SW480 (cell line): ENCODE measurements around the gene TRIM15.
A peak's percentile ranks its signal among the peaks of the same experiment; 100 is the strongest.
"Not testable (repeated sequence)": the region's sequence is repeated elsewhere in the genome, so short reads cannot be mapped to it uniquely, and the experiment has no call there.

Source experiments
- DNase-seq: peaks from one replicate; pipeline ENCODE4 v3.0.0-alpha.2; 2016; ENCODE audit warnings: low spot score

Gene TRIM15

DNA sequence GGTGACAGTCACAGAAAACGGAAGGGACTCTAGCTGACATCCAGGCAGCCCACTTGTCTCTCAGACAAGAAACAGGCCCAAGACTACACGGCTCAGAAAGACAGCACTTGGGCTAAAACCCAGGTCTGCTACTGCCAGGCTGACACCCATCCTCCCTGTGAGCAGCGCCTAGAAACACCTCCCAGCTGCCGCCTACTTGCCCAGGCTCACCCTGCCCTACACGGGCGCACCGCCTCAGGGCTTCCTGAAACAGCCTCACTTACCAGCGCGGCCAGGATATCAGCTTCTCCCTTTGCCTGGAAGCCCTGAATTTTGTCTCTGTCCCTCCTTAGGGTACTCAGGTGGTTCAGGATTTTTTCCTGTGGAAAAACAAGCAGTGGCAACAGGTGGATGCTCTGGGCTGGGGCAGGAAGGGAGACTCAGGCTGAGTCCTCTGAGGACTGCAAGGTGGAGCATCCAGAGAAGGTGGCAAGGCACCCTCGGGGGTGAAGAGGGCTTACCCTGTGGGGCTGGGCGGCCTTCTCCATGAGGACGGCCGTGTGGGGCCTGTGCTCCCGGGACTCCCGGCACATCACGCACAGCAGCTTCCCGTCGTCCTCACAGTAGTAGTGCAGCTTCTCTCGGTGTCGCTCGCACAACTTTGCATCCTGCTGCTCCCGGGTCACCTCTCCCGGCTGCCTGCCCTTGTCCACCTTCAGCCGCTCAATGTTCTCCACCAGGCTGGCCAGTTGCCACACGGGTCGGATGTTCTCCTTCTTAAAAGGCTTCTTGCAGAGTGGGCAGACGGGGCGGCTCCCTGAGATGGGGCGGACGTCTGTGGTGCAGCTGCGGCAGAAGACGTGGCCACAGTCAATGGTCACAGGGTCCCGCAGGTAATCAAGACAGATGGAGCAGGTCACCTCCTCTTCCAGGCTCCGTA is 35.1 kb downstream of the TRIM15 start:
- no peak for DNase-seq

- no peak for DNase-seq
These were observed 37.4 kb downstream of the TRIM15 start for GRCh38 chr6:30200551-30201281.

DNA sequence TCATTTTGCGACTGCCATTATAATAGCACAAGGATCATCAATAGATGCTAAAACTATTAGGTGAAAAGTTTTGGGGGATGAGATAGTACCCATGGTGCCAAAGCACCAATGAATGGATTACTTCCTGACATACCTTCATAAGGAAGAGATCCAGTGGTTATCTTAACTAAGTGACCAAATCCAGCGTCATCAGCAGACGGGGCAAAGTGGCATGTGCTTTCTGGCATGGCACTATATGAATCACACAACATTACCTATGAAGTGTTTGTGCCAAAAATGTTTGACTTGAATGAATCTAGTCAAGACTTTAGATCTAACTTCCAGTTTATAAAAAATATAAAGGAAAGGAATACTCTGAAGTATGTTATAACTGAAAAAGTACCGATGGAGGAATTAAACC is 39.0 kb downstream of the TRIM15 start:
- no peak for DNase-seq

DNA sequence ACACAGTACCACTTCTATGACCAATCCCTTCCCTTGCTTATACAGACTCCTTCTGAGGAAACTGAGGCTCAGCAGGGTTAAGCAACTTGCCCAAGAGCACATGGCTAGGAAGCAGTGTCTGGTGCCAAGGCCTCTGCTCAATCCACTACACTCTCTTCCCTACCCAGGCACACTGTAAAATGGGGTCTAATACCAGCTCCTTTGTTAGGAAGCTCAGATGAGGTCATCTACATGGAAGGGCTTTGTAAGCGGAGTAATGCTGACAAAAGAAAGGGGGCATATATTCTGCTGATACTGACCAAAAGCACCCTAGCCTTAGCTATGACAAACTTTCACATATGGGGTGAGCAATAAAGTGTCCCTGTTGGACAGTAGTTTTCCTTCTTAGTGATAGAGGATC is 40.8 kb downstream of the TRIM15 start:
- no peak for DNase-seq

- no peak for DNase-seq
These were observed 42.8 kb downstream of the TRIM15 start for GRCh38 chr6:30206152-30206551.

- DNase-seq: peak; percentile 41
These were observed 43.7 kb downstream of the TRIM15 start for GRCh38 chr6:30206799-30207618.

GRCh38 chr6:30207619-30208295 is 44.4 kb downstream of the TRIM15 start:
- DNase-seq: peak; percentile 5

DNA sequence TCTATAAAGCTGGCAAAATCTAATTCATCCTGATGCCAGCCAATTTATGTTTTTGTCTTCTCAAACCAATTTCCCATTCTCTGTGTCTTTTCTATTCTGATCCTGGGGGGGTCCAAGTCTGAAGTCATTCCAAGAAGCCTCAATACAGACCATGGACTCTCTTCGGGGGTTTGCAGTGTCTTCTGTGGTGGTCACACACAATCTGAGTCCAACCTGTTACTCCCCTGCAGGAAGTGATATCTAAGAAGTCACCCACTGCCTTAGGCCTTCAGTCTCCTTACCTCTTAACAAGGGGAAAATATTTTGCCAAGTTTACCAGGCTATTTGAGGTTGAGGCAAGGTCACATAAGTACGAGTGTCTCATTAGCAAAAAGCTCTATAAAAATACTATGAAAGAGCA is 48.0 kb downstream of the TRIM15 start:
- DNase-seq: no peak

DNA sequence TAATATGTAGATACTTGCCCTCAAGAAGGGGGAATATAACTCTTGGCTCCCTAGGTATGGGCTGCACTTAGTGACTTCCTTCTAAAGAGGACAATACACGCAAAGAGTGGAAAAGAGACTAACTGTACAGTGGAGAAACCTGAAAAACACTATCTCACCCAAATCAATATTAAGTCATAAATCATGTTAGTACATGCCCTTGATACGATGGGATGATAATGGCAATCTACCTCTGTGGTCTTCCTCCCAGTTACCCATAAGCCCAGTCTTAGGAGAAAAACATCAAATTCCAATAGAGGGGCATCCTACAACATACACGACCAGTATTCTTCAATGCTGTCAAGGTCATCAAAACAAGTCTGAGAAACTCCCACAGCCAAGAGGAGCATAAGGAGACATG is 48.6 kb downstream of the TRIM15 start:
- DNase-seq: no peak

DNA sequence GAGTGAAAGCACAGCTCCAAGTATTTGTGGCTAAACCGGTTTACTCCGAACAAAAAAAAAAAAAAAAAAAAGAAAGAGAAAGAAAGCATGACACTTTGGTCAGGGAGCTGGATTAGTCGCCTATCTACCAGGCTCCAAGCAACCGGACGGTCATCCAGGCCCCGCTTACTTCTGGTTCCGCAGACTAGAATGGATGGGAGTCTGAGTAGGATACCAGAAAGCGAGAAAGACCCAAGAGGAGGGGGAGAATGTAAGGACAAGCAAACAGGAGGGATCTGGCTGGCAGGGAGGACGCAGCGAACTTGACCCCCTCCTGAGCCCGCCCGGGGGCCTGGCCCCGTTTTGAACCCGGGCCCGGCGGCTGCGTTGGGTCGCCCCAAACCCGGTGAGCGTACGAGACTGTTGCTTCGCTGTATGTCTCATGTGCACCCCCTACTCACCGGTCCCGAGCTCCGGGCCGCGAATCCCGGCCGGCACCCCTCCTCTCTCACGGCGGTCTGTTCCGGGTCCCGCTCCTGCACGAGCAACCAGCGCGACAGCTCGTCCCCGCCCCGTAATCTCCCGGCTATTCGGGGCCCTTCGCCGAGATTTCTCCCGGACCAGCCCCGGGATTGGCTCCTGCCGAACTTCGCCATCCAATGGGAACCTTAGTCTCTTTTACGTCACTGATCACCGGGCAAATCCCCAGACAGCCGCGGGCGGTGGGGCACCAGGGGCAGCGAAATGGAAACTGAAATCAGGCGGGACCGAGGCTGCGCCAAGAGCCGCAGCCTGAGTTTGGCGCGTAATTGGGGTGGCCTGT is 49.7 kb downstream of the TRIM15 start, which contains the start of gene TRIM26:
Gene TRIM26, minus strand, starts transcription at position 542 of the 802 bp plus-strand sequence. CDS start 14,303 bp downstream, outside the sequence.
- peak; percentile 94 for DNase-seq

DNA sequence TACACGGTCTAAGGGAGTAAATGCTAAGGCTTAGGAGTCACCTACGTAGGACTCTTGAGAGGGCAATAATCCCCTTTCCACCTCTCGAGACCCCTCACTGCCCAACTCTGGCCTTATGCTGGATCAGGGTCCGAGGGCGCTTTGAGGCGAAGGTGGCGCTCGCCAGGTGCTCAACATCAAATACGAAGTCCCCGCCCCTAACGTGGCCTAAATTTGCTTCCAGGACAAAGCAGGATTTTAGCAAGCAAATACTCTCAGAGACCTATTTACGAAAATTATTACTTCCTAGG is 50.3 kb downstream of the TRIM15 start:
- DNase-seq: no peak

GRCh38 chr6:30213957-30214656 is 50.8 kb downstream of the TRIM15 start:
- DNase-seq: peak; percentile 74

DNA sequence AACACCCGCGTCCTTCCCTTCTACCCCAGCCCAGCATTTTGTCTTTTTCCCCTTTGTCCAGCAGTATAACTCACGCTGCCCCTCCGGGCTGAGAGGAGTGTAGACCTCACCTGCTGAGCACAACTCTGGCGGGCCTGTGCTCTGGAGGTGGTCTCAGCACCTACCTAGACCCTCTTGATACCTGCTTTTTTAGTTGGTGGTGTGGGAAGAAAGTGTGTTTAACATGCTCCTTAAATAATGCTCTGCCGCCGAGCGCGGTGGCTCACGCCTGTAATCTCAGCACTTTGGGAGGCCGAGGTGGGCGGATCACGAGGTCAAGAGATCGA is 51.3 kb downstream of the TRIM15 start:
- no peak for DNase-seq

DNA sequence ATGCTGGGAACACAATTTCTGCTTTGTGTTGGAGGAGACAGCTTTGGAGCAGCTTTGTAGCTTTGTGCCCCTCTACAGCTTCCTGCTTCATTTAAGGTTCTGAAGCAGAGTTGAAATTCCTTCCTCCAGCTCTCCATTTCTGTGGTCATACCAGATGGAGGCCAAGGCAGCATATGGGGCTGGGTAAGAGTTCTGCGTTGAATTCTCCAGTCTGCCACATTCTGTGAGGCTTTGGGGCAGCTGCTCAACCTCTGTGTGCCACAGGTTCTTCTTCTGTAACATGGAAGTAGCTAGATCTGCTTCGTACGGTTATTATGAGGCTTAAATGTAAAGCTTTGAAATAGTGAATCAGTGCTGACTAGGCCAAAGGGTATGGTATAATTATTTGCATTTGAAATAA is 52.8 kb downstream of the TRIM15 start:
- no peak for DNase-seq

DNA sequence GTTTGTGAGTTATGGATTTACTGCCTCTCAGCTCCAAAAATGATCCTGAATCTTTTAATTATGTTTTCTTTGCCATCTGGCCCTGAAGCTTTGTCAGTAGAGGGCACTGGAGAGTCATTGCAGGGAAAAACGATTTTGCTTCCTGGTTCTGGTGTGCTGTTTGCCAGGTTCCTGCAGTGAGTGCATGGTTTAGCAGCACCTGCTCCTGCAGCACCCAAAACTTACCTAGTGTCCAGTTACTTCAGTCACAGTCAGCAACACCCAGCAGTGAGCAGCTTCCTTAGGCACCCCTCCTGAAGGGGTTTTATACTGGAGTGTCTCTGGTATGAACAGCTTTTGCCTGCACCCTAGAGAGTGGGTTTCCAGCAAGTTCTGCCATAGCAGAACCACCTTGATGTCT is 55.9 kb downstream of the TRIM15 start:
- DNase-seq: peak; percentile 56

GRCh38 chr6:30221395-30221794 is 58.0 kb downstream of the TRIM15 start:
- DNase-seq: not testable (repeated sequence)

DNA sequence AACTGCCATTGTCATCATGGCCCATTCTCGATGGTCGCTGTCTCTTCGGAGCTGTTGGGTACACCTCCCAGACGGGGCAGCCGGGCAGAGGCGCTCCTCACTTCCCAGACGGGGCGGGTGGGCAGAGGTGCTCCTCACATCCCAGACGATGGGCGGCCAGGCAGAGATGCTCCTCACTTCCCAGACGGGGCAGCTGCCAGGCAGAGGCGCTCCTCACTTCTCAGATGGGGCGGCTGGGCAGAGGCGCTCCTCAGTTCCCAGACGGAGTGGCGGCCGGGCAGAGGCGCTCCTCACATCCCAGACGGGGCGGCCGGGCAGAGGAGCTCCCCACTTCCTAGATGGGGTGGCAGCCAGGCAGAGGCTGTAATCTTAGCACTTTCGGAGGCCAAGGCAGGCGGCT is 58.6 kb downstream of the TRIM15 start:
- DNase-seq: not testable (repeated sequence)
